ENCODE data around the gene CASP14. TPM values are rescaled to one million over a fixed set of nuclear protein-coding genes. Genes with fewer than 3 reads are reported as not detected.
"Not testable (repeated sequence)": the region's sequence is repeated elsewhere in the genome, so short reads cannot be mapped to it uniquely, and the experiment has no call there.

CASP14 gene
- polyA plus RNA-seq, 1 donor from 2014 or later: not detected

GRCh38 chr19:15072930-15073647, 23.8 kb downstream of the CASP14 start:
- H3K36me3 ChIP-seq (ENCODE audit: insufficient read depth, low read length): no peaks in the 10 kb centered on the region
- no peak overlapping the region for H3K9ac ChIP-seq (ENCODE audit: low read length)
- no peaks in the 10 kb centered on the region for H3F3A ChIP-seq (ENCODE audit: insufficient read depth, low read length, poor library complexity, severe bottlenecking)
- no peaks in the 10 kb centered on the region for H4K20me1 ChIP-seq (ENCODE audit: insufficient read depth)
- H3K79me2 ChIP-seq (replicated peaks; ENCODE audit: insufficient read depth, low read length): no peaks in the 10 kb centered on the region
- no peaks in the 10 kb centered on the region for H3K9me2 ChIP-seq (ENCODE audit: insufficient read depth, low read length)
- H3K27me3 ChIP-seq (ENCODE audit: insufficient read depth, low read depth, low read length): no peaks in the 10 kb centered on the region
- TF ChIP-seq POLR2AphosphoS5 (IDR thresholded peaks at IDR 0.05) (no peak), TAF1 (IDR thresholded peaks at IDR 0.05; ENCODE audit: low read depth) (no peak), EZH2 (IDR thresholded peaks at IDR 0.05; ENCODE audit: borderline replicate concordance, insufficient read depth, low read length, poor library complexity, severe bottlenecking) (no peak), RAD21 (conservative IDR thresholded peaks at IDR 0.05) (no peak), MXI1 (conservative IDR thresholded peaks at IDR 0.05; ENCODE audit: poor library complexity, severe bottlenecking) (no peak), EP300 (conservative IDR thresholded peaks at IDR 0.05; ENCODE audit: poor library complexity, severe bottlenecking) (no peak)
- H3K27ac ChIP-seq (ENCODE audit: low read length): no peak overlapping the region
- H3K4me2 ChIP-seq (ENCODE audit: low read length): no peak overlapping the region
- no peak overlapping the region for H3K4me3 ChIP-seq (ENCODE audit: low read length)
- no peaks in the 10 kb centered on the region for H3K9me3 ChIP-seq (ENCODE audit: low read length)
- H2AFZ ChIP-seq (ENCODE audit: low read depth, low read length): no peak overlapping the region

GRCh38 chr19:15074371-15074770, 25.1 kb downstream of the CASP14 start:
- Histone ChIP-seq H3F3A (ENCODE audit: insufficient read depth, low read length, poor library complexity, severe bottlenecking) (no peaks in the 10 kb centered on the region), H3K27me3 (ENCODE audit: insufficient read depth, low read depth, low read length) (no peaks in the 10 kb centered on the region), H3K27ac (ENCODE audit: low read length) (no peak overlapping the region), H4K20me1 (ENCODE audit: insufficient read depth) (no peaks in the 10 kb centered on the region), H3K9me2 (ENCODE audit: insufficient read depth, low read length) (no peaks in the 10 kb centered on the region), H3K4me3 (ENCODE audit: low read length) (no peak overlapping the region), H3K9me3 (ENCODE audit: low read length) (no peaks in the 10 kb centered on the region), H3K4me2 (ENCODE audit: low read length) (no peak overlapping the region), H3K36me3 (ENCODE audit: insufficient read depth, low read length) (no peaks in the 10 kb centered on the region), H3K9ac (ENCODE audit: low read length) (no peak overlapping the region), H3K79me2 (replicated peaks; ENCODE audit: insufficient read depth, low read length) (no peaks in the 10 kb centered on the region), H2AFZ (ENCODE audit: low read depth, low read length) (no peak overlapping the region)
- no peak for TF ChIP-seq MXI1 (conservative IDR thresholded peaks at IDR 0.05; ENCODE audit: poor library complexity, severe bottlenecking)
- TF ChIP-seq CTCF (IDR thresholded peaks at IDR 0.05; ENCODE audit: poor library complexity, severe bottlenecking): no peak

- Histone ChIP-seq H3K9me3 (ENCODE audit: low read length) (no peaks in the 10 kb centered on the region), H3K9ac (ENCODE audit: low read length) (no peak overlapping the region), H3K9me2 (ENCODE audit: insufficient read depth, low read length) (no peaks in the 10 kb centered on the region), H3K27ac (ENCODE audit: low read length) (no peak overlapping the region), H2AFZ (ENCODE audit: low read depth, low read length) (no peak overlapping the region), H3K4me3 (ENCODE audit: low read length) (no peak overlapping the region), H4K20me1 (ENCODE audit: insufficient read depth) (no peaks in the 10 kb centered on the region), H3K79me2 (replicated peaks; ENCODE audit: insufficient read depth, low read length) (no peaks in the 10 kb centered on the region), H3F3A (ENCODE audit: insufficient read depth, low read length, poor library complexity, severe bottlenecking) (no peaks in the 10 kb centered on the region), H3K36me3 (ENCODE audit: insufficient read depth, low read length) (no peaks in the 10 kb centered on the region), H3K4me2 (ENCODE audit: low read length) (no peak overlapping the region), H3K27me3 (ENCODE audit: insufficient read depth, low read depth, low read length) (no peaks in the 10 kb centered on the region)
- TF ChIP-seq CTCF (IDR thresholded peaks at IDR 0.05; ENCODE audit: poor library complexity, severe bottlenecking): no peak
- no peak for TF ChIP-seq MXI1 (conservative IDR thresholded peaks at IDR 0.05; ENCODE audit: poor library complexity, severe bottlenecking)
- TF ChIP-seq EP300 (conservative IDR thresholded peaks at IDR 0.05; ENCODE audit: poor library complexity, severe bottlenecking): no peak
- no peak for TF ChIP-seq POLR2AphosphoS5 (IDR thresholded peaks at IDR 0.05)
- no peak for TF ChIP-seq RAD21 (conservative IDR thresholded peaks at IDR 0.05)
- no peak for TF ChIP-seq SMC3 (conservative IDR thresholded peaks at IDR 0.05; ENCODE audit: poor library complexity)
- TF ChIP-seq EZH2 (IDR thresholded peaks at IDR 0.05; ENCODE audit: borderline replicate concordance, insufficient read depth, low read length, poor library complexity, severe bottlenecking): no peak
- TF ChIP-seq TAF1 (IDR thresholded peaks at IDR 0.05; ENCODE audit: low read depth): no peak
- TF ChIP-seq REST (IDR thresholded peaks at IDR 0.05; ENCODE audit: borderline replicate concordance): no peak
These were observed 26.5 kb downstream of the CASP14 start for GRCh38 chr19:15075806-15076205.

GRCh38 chr19:15080002-15080401, 30.7 kb downstream of the CASP14 start:
- H3K36me3 ChIP-seq (ENCODE audit: insufficient read depth, low read length); H3K27me3 ChIP-seq (ENCODE audit: insufficient read depth, low read depth, low read length); H3K9me2 ChIP-seq (ENCODE audit: insufficient read depth, low read length); H2AFZ ChIP-seq (ENCODE audit: low read depth, low read length); H4K20me1 ChIP-seq (ENCODE audit: insufficient read depth); H3K79me2 ChIP-seq (replicated peaks; ENCODE audit: insufficient read depth, low read length); H3K4me2 ChIP-seq (ENCODE audit: low read length); H3K9ac ChIP-seq (ENCODE audit: low read length); H3K9me3 ChIP-seq (ENCODE audit: low read length); H3K27ac ChIP-seq (ENCODE audit: low read length); H3K4me3 ChIP-seq (ENCODE audit: low read length); H3F3A ChIP-seq (ENCODE audit: insufficient read depth, low read length, poor library complexity, severe bottlenecking): not testable (repeated sequence)
